ACHN (cell line): ENCODE data around the gene GPC6.

Experiments used
- DNase-seq: peaks from one replicate; pipeline ENCODE4 v3.0.0-alpha.2; 2015
- in situ Hi-C: cut with HindIII; loops from 2 replicates; pipeline ENCODE4 v1.10.0; 2017; ENCODE audit warnings: low sequenced_read_pairs, low pct_ligation_motif_present, low pct_unique_long_range_greater_than_20kb

Gene GPC6

GRCh38 chr13:94140027-94140426 lies 913.4 kb downstream of the GPC6 start:
- in situ Hi-C loops, result no loop called here
- no peak for DNase-seq

GRCh38 chr13:94140511-94140910 lies 913.9 kb downstream of the GPC6 start:
- in situ Hi-C loops, result no loop called here
- DNase-seq, result no peak

GRCh38 chr13:94143624-94144350 lies 917.2 kb downstream of the GPC6 start:
- in situ Hi-C loops, result no loop called here
- DNase-seq, result no peak

GRCh38 chr13:94145966-94146365 lies 919.4 kb downstream of the GPC6 start:
- DNase-seq, result no peak
- in situ Hi-C loops, result no loop called here

GRCh38 chr13:94153586-94153985 lies 927.0 kb downstream of the GPC6 start:
- in situ Hi-C loops, result no loop called here
- DNase-seq, result no peak

- DNase-seq, result no peak
- in situ Hi-C loops, result no loop called here
These were observed 927.8 kb downstream of the GPC6 start for GRCh38 chr13:94154367-94154766.

GRCh38 chr13:94157705-94158218 lies 931.2 kb downstream of the GPC6 start:
- DNase-seq, result no peak
- in situ Hi-C loops, result no loop called here

GRCh38 chr13:94160875-94161274 lies 934.3 kb downstream of the GPC6 start:
- in situ Hi-C loops, result no loop called here

GRCh38 chr13:94162289-94162688 lies 935.7 kb downstream of the GPC6 start:
- in situ Hi-C loops, result no loop called here
- no peak for DNase-seq

More at GRCh38 chr13:94160875-94161274, 934.3 kb downstream of the GPC6 start:
- no peak for DNase-seq

- in situ Hi-C loops, result no loop called here
- DNase-seq, result no peak
These were observed 936.9 kb downstream of the GPC6 start for GRCh38 chr13:94163535-94163934.

GRCh38 chr13:94168783-94169453 lies 942.3 kb downstream of the GPC6 start:
- no peak for DNase-seq
- in situ Hi-C loops, result no loop called here

GRCh38 chr13:94169454-94170144 lies 943.0 kb downstream of the GPC6 start:
- DNase-seq, result no peak
- in situ Hi-C loops, result no loop called here

- in situ Hi-C loops, result no loop called here
- no peak for DNase-seq
These were observed 943.6 kb downstream of the GPC6 start for GRCh38 chr13:94170145-94170571.

GRCh38 chr13:94172416-94172815 lies 945.8 kb downstream of the GPC6 start:
- no peak for DNase-seq
- in situ Hi-C loops, result no loop called here

- no peak for DNase-seq
- in situ Hi-C loops, result no loop called here
These were observed 946.8 kb downstream of the GPC6 start for GRCh38 chr13:94173312-94173854.

- in situ Hi-C loops, result no loop called here
- DNase-seq, result no peak
These were observed 947.4 kb downstream of the GPC6 start for GRCh38 chr13:94174009-94174408.

GRCh38 chr13:94175076-94175475 lies 948.5 kb downstream of the GPC6 start:
- in situ Hi-C loops, result no loop called here
- no peak for DNase-seq

GRCh38 chr13:94176561-94176960 lies 950.0 kb downstream of the GPC6 start:
- no peak for DNase-seq
- in situ Hi-C loops, result no loop called here

- in situ Hi-C loops, result no loop called here
- DNase-seq, result no peak
These were observed 950.4 kb downstream of the GPC6 start for GRCh38 chr13:94177041-94177440.
